ENCODE measurements around the gene PLA2R1. TPM values are rescaled to one million over a fixed set of nuclear protein-coding genes. Genes with fewer than 3 reads are reported as not detected.

The PLA2R1 gene
- total RNA-seq, 1 experiment from 2014 or later, result 8.4 TPM

- ChIA-PET POLR2A (no interaction called here), CTCF (interaction anchor here (0.8 to 1.4 kb wide), 2 partner anchors 12 to 383 kb away, joined by 3 to 4 read pairs; no protein-coding TSS in a partner anchor)
- Mint-ChIP-seq H3K4me1 (ENCODE audit: insufficient read depth, unreplicated experiment) (peaks cover 13% of the 10 kb centered on the region), H3K4me3 (ENCODE audit: unreplicated experiment) (no peak overlapping the region), H3K9me3 (ENCODE audit: unreplicated experiment) (no peaks in the 10 kb centered on the region), H3K27me3 (ENCODE audit: insufficient read depth, unreplicated experiment) (no peaks in the 10 kb centered on the region), H3K36me3 (ENCODE audit: insufficient read depth, unreplicated experiment) (peaks cover 22% of the 10 kb centered on the region), H3K27ac (ENCODE audit: low read depth, unreplicated experiment) (peak overlapping the region; percentile 60)
- peak; percentile 40 for DNase-seq (ENCODE audit: unreplicated experiment)
- TF ChIP-seq, protein P1, sequence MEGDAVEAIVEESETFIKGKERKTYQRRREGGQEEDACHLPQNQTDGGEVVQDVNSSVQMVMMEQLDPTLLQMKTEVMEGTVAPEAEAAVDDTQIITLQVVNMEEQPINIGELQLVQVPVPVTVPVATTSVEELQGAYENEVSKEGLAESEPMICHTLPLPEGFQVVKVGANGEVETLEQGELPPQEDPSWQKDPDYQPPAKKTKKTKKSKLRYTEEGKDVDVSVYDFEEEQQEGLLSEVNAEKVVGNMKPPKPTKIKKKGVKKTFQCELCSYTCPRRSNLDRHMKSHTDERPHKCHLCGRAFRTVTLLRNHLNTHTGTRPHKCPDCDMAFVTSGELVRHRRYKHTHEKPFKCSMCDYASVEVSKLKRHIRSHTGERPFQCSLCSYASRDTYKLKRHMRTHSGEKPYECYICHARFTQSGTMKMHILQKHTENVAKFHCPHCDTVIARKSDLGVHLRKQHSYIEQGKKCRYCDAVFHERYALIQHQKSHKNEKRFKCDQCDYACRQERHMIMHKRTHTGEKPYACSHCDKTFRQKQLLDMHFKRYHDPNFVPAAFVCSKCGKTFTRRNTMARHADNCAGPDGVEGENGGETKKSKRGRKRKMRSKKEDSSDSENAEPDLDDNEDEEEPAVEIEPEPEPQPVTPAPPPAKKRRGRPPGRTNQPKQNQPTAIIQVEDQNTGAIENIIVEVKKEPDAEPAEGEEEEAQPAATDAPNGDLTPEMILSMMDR (IDR thresholded peaks at IDR 0.05; ENCODE audit: unreplicated experiment), result no peak
- intact Hi-C loops (cut with micrococcal nuclease), result no loop called here
- no TSS peak for BruUV-seq (replicated peaks)
Measured at GRCh38 chr2:160010361-160011145, 51.9 kb downstream of the PLA2R1 start.

- CTCF ChIA-PET, result no interaction called here
- TF ChIP-seq, protein P1 (IDR thresholded peaks at IDR 0.05; ENCODE audit: unreplicated experiment), result no peak
- no peak for DNase-seq (ENCODE audit: unreplicated experiment)
- no peaks in the 10 kb centered on the region for H3K27me3 Mint-ChIP-seq (ENCODE audit: insufficient read depth, unreplicated experiment)
- no peaks in the 10 kb centered on the region for H3K9me3 Mint-ChIP-seq (ENCODE audit: unreplicated experiment)
- no peak overlapping the region for H3K4me3 Mint-ChIP-seq (ENCODE audit: unreplicated experiment)
- POLR2A ChIA-PET, result no interaction called here
- H3K4me1 Mint-ChIP-seq (ENCODE audit: insufficient read depth, unreplicated experiment), result peaks cover 13% of the 10 kb centered on the region
- BruUV-seq (replicated peaks), result no TSS peak
- peaks cover 17% of the 10 kb centered on the region for H3K36me3 Mint-ChIP-seq (ENCODE audit: insufficient read depth, unreplicated experiment)
- no peak overlapping the region for H3K27ac Mint-ChIP-seq (ENCODE audit: low read depth, unreplicated experiment)
- intact Hi-C loops (cut with micrococcal nuclease), result no loop called here
Measured at GRCh38 chr2:160007111-160007510, 55.3 kb downstream of the PLA2R1 start.

- no peak overlapping the region for H3K27ac Mint-ChIP-seq (ENCODE audit: low read depth, unreplicated experiment)
Measured at GRCh38 chr2:160006475-160006874, 55.9 kb downstream of the PLA2R1 start.

DNA sequence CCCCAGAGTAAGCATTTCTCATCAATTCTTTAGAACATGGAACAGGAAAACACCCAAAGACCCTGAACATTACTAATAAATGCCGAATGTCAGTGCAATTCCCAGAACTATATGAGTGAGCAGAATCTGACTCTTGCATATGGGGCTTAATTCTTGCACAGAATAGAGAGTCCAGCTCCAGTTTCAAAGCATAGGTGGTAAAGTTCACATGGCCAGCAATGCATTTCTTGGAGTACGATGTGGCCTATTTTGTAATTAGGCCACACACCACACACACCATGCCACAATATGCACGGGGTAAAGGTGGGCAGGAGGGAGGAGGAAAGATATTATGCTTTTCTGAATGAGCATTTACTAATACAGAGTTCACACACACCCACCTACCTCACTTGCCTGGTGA lies 56.5 kb downstream of the PLA2R1 start:
- ChIA-PET POLR2A (no interaction called here), CTCF (interaction anchor here (1.3 kb wide), 1 partner anchor 988 kb away, joined by 3 read pairs; no protein-coding TSS in a partner anchor)
- Mint-ChIP-seq H3K36me3 (ENCODE audit: insufficient read depth, unreplicated experiment) (peaks cover 8% of the 10 kb centered on the region), H3K4me3 (ENCODE audit: unreplicated experiment) (no peak overlapping the region), H3K27ac (ENCODE audit: low read depth, unreplicated experiment) (no peak overlapping the region), H3K9me3 (ENCODE audit: unreplicated experiment) (no peaks in the 10 kb centered on the region), H3K4me1 (ENCODE audit: insufficient read depth, unreplicated experiment) (peaks cover 8% of the 10 kb centered on the region), H3K27me3 (ENCODE audit: insufficient read depth, unreplicated experiment) (no peaks in the 10 kb centered on the region)
- no peak for DNase-seq (ENCODE audit: unreplicated experiment)
- intact Hi-C loops (cut with micrococcal nuclease), result no loop called here
- TF ChIP-seq, protein P1 (IDR thresholded peaks at IDR 0.05; ENCODE audit: unreplicated experiment), result no peak
- no TSS peak for BruUV-seq (replicated peaks)

More at GRCh38 chr2:160006475-160006874, 55.9 kb downstream of the PLA2R1 start:
- peaks cover 13% of the 10 kb centered on the region for H3K36me3 Mint-ChIP-seq (ENCODE audit: insufficient read depth, unreplicated experiment)
- no peaks in the 10 kb centered on the region for H3K27me3 Mint-ChIP-seq (ENCODE audit: insufficient read depth, unreplicated experiment)
- no peaks in the 10 kb centered on the region for H3K9me3 Mint-ChIP-seq (ENCODE audit: unreplicated experiment)
- intact Hi-C loops (cut with micrococcal nuclease), result no loop called here
- no peak for DNase-seq (ENCODE audit: unreplicated experiment)
- TF ChIP-seq, protein P1 (IDR thresholded peaks at IDR 0.05; ENCODE audit: unreplicated experiment), result no peak
- peaks cover 13% of the 10 kb centered on the region for H3K4me1 Mint-ChIP-seq (ENCODE audit: insufficient read depth, unreplicated experiment)
- no TSS peak for BruUV-seq (replicated peaks)
- no peak overlapping the region for H3K4me3 Mint-ChIP-seq (ENCODE audit: unreplicated experiment)
- CTCF ChIA-PET, result no interaction called here
- POLR2A ChIA-PET, result no interaction called here

Measured in MCF 10A (cell line).